ENCODE results near the gene TIFAB.

DNA sequence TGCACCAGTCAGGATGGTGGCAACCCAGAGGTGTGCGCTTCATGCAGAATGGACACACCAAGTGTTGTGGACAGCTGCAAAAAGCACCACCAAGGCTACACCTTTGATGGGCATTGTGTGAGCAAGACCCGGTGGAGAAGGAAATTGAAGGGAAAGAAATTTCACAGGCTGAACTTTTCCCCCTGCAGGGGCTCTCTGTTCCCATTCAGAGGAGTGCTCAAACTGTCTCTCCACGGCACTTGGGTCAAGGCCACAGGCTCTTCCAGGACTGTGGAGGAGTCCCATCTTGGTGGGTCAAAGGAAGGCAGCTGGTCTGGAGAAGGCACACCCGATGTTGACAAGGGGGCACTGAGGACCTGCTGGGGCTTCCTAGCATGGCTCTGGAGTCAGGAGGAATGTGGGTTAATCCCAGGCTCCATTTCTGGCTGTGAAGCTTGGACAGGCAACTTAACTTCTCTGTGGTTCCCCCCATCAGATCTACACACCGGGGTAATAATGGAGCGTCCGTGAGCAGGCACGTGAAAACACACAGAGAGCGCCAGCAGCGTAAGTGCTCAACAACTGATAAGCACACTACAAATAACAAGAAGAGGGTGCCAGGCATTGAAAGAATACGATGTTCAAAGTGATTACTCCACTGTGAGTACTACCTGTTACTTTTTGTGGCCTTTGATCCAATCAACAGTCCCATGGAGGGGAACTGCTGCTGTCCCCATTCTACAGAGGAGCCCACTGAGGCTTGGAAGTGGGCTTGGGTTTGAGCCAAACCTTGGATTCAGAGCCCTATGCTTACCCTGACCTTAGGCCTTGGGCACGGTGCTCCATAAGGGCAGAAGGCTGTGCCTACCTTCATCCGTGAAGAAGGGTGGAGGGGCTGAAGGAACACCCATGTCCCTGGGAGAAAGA is 34.2 kb upstream of the TIFAB start:
- TF ChIP-seq, protein P1, sequence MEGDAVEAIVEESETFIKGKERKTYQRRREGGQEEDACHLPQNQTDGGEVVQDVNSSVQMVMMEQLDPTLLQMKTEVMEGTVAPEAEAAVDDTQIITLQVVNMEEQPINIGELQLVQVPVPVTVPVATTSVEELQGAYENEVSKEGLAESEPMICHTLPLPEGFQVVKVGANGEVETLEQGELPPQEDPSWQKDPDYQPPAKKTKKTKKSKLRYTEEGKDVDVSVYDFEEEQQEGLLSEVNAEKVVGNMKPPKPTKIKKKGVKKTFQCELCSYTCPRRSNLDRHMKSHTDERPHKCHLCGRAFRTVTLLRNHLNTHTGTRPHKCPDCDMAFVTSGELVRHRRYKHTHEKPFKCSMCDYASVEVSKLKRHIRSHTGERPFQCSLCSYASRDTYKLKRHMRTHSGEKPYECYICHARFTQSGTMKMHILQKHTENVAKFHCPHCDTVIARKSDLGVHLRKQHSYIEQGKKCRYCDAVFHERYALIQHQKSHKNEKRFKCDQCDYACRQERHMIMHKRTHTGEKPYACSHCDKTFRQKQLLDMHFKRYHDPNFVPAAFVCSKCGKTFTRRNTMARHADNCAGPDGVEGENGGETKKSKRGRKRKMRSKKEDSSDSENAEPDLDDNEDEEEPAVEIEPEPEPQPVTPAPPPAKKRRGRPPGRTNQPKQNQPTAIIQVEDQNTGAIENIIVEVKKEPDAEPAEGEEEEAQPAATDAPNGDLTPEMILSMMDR (IDR thresholded peaks at IDR 0.05), result no peak
- no peak for TF ChIP-seq POLR2A (IDR thresholded peaks at IDR 0.05)
